HG03039 (cell line): ENCODE measurements around the gene RIN2.
"Not testable (repeated sequence)": the region's sequence is repeated elsewhere in the genome, so short reads cannot be mapped to it uniquely, and the experiment has no call there.

Source experiments
- ATAC-seq: cut with Tn5 transposase; IDR thresholded peaks from one replicate; pipeline ENCODE4 v1.9.1; 2021; ENCODE audit warnings: mild to moderate bottlenecking, moderate library complexity; ENCODE audit not compliant: unreplicated experiment

RIN2 gene

GRCh38 chr20:19785173-19785982 lies 27.3 kb downstream of the RIN2 start:
- no peak for ATAC-seq

- ATAC-seq = no peak
Observed at GRCh38 chr20:19785983-19786285, 27.9 kb downstream of the RIN2 start.

GRCh38 chr20:19786311-19786710 lies 28.3 kb downstream of the RIN2 start:
- no peak for ATAC-seq

- no peak for ATAC-seq
Observed at GRCh38 chr20:19787366-19787765, 29.3 kb downstream of the RIN2 start.

GRCh38 chr20:19789009-19789408 lies 31.0 kb downstream of the RIN2 start:
- ATAC-seq = no peak

- ATAC-seq = no peak
Observed at GRCh38 chr20:19789446-19789845, 31.4 kb downstream of the RIN2 start.

GRCh38 chr20:19791887-19792286 lies 33.8 kb downstream of the RIN2 start:
- ATAC-seq = no peak

GRCh38 chr20:19793716-19794115 lies 35.7 kb downstream of the RIN2 start:
- ATAC-seq = no peak

- ATAC-seq = no peak
Observed at GRCh38 chr20:19794941-19795340, 36.9 kb downstream of the RIN2 start.

GRCh38 chr20:19799325-19799724 lies 41.3 kb downstream of the RIN2 start:
- ATAC-seq = no peak

GRCh38 chr20:19802099-19802491 lies 44.0 kb downstream of the RIN2 start:
- no peak for ATAC-seq

- no peak for ATAC-seq
Observed at GRCh38 chr20:19802492-19803158, 44.6 kb downstream of the RIN2 start.

GRCh38 chr20:19806276-19806675 lies 48.2 kb downstream of the RIN2 start:
- ATAC-seq = not testable (repeated sequence)

GRCh38 chr20:19806806-19807190 lies 48.7 kb downstream of the RIN2 start:
- ATAC-seq = no peak

- ATAC-seq = no peak
Observed at GRCh38 chr20:19807191-19807945, 49.3 kb downstream of the RIN2 start.
